ENCODE data around the gene LRRC32. TPM values are rescaled to one million over a fixed set of nuclear protein-coding genes. Genes with fewer than 3 reads are reported as not detected.
A peak's percentile ranks its signal among the peaks of the same experiment; 100 is the strongest.

The LRRC32 gene
- total and polyA plus RNA-seq, 4 experiments from 2014 or later, result 0.38 to 0.56 (median 0.53) TPM; not detected in 1

GRCh38 chr11:76654980-76655379 lies 15.6 kb downstream of the LRRC32 start:
- no peaks in the 10 kb centered on the region for H3K4me1 Mint-ChIP-seq
- H3K4me1 ChIP-seq (ENCODE audit: insufficient read depth, low read length), result no peaks in the 10 kb centered on the region
- H3K9me3 Mint-ChIP-seq, result peaks cover 0 to 2% (median 0%) of the 10 kb centered on the region in 8 donors
- H3K4me3 ChIP-seq (ENCODE audit: low read length in 2 of 2), result no peak overlapping the region
- no peaks in the 10 kb centered on the region for H3K9me3 ChIP-seq (ENCODE audit: control insufficient read depth in 1 of 2, low read length in 2 of 2)
- no peak overlapping the region for H3K27ac ChIP-seq (ENCODE audit: low read depth, low read length)
- H3K27me3 Mint-ChIP-seq, result peaks cover 3 to 4% of the 10 kb centered on the region in 2 donors
- intact Hi-C loops (cut with micrococcal nuclease), result no loop called here
- DNase-seq, result no peak
- no peaks in the 10 kb centered on the region for H3K27me3 ChIP-seq (ENCODE audit: insufficient read depth, low read length)
- H3K27ac Mint-ChIP-seq, result no peak overlapping the region
- CTCF ChIA-PET (ENCODE audit: partially characterized antibody), result no interaction called here
- H3K36me3 ChIP-seq (ENCODE audit: insufficient read depth, low read length), result no peaks in the 10 kb centered on the region
- no peaks in the 10 kb centered on the region for H3K36me3 Mint-ChIP-seq
- H3K4me3 Mint-ChIP-seq, result no peak overlapping the region
- POLR2A ChIA-PET (ENCODE audit: partially characterized antibody), result no interaction called here

- Histone ChIP-seq H3K4me3 (ENCODE audit: low read length in 2 of 2) (no peak overlapping the region), H3K4me1 (ENCODE audit: insufficient read depth, low read length) (no peaks in the 10 kb centered on the region), H3K27me3 (ENCODE audit: insufficient read depth, low read length) (no peaks in the 10 kb centered on the region), H3K36me3 (ENCODE audit: insufficient read depth, low read length) (no peaks in the 10 kb centered on the region), H3K27ac (ENCODE audit: low read depth, low read length) (no peak overlapping the region), H3K9me3 (ENCODE audit: control insufficient read depth in 1 of 2, low read length in 2 of 2) (no peaks in the 10 kb centered on the region)
- H3K9me3 Mint-ChIP-seq, result peaks cover 0 to 2% (median 0%) of the 10 kb centered on the region in 8 donors
- no peak overlapping the region for H3K4me3 Mint-ChIP-seq
- H3K27me3 Mint-ChIP-seq, result peaks cover 3 to 4% of the 10 kb centered on the region in 2 donors
- DNase-seq, result no peak
- intact Hi-C loops (cut with micrococcal nuclease), result no loop called here
- CTCF ChIA-PET (ENCODE audit: partially characterized antibody), result no interaction called here
- no peaks in the 10 kb centered on the region for H3K4me1 Mint-ChIP-seq
- H3K27ac Mint-ChIP-seq, result no peak overlapping the region
- no peaks in the 10 kb centered on the region for H3K36me3 Mint-ChIP-seq
- POLR2A ChIA-PET (ENCODE audit: partially characterized antibody), result no interaction called here
Measured at GRCh38 chr11:76654298-76654851, 16.2 kb downstream of the LRRC32 start.

- POLR2A ChIA-PET (ENCODE audit: partially characterized antibody), result no interaction called here
- Histone ChIP-seq H3K27ac (ENCODE audit: low read depth, low read length) (no peak overlapping the region), H3K4me3 (ENCODE audit: low read length in 2 of 2) (no peak overlapping the region), H3K27me3 (ENCODE audit: insufficient read depth, low read length) (no peaks in the 10 kb centered on the region), H3K36me3 (ENCODE audit: insufficient read depth, low read length) (no peaks in the 10 kb centered on the region), H3K9me3 (ENCODE audit: control insufficient read depth in 1 of 2, low read length in 2 of 2) (no peaks in the 10 kb centered on the region), H3K4me1 (ENCODE audit: insufficient read depth, low read length) (no peaks in the 10 kb centered on the region)
- H3K9me3 Mint-ChIP-seq, result peaks cover 0 to 2% (median 0%) of the 10 kb centered on the region in 8 donors
- intact Hi-C loops (cut with micrococcal nuclease), result no loop called here
- H3K4me1 Mint-ChIP-seq, result no peaks in the 10 kb centered on the region
- no peaks in the 10 kb centered on the region for H3K36me3 Mint-ChIP-seq
- no peak for DNase-seq
- H3K27me3 Mint-ChIP-seq, result peaks cover 3 to 8% of the 10 kb centered on the region in 2 donors
- no peak overlapping the region for H3K4me3 Mint-ChIP-seq
- no peak overlapping the region for H3K27ac Mint-ChIP-seq
- CTCF ChIA-PET (ENCODE audit: partially characterized antibody), result no interaction called here
Measured at GRCh38 chr11:76653674-76654284, 16.8 kb downstream of the LRRC32 start.

GRCh38 chr11:76653012-76653673 lies 17.4 kb downstream of the LRRC32 start:
- no peak overlapping the region for H3K4me3 ChIP-seq (ENCODE audit: low read length in 2 of 2)
- POLR2A ChIA-PET (ENCODE audit: partially characterized antibody), result no interaction called here

GRCh38 chr11:76649851-76650372 lies 20.6 kb downstream of the LRRC32 start:
- no peaks in the 10 kb centered on the region for H3K36me3 Mint-ChIP-seq
- no peak overlapping the region for H3K4me3 Mint-ChIP-seq
- H3K27ac Mint-ChIP-seq, result no peak overlapping the region
- no peak overlapping the region for H3K27ac ChIP-seq (ENCODE audit: low read depth, low read length)
- intact Hi-C loops (cut with micrococcal nuclease), result no loop called here
- DNase-seq, result no peak
- H3K9me3 ChIP-seq (ENCODE audit: control insufficient read depth in 1 of 2, low read length in 2 of 2), result no peaks in the 10 kb centered on the region
- H3K4me3 ChIP-seq (ENCODE audit: low read length in 2 of 2), result no peak overlapping the region
- H3K27me3 ChIP-seq (ENCODE audit: insufficient read depth, low read length), result no peaks in the 10 kb centered on the region
- H3K4me1 Mint-ChIP-seq, result no peaks in the 10 kb centered on the region
- no peaks in the 10 kb centered on the region for H3K36me3 ChIP-seq (ENCODE audit: insufficient read depth, low read length)
- peaks cover 12 to 13% of the 10 kb centered on the region in 2 donors for H3K27me3 Mint-ChIP-seq
- H3K9me3 Mint-ChIP-seq, result peaks cover 0 to 25% (median 14%) of the 10 kb centered on the region in 8 donors
- ChIA-PET CTCF (ENCODE audit: partially characterized antibody) (no interaction called here), POLR2A (ENCODE audit: partially characterized antibody) (no interaction called here)
- H3K4me1 ChIP-seq (ENCODE audit: insufficient read depth, low read length), result no peaks in the 10 kb centered on the region

More at GRCh38 chr11:76653012-76653673, 17.4 kb downstream of the LRRC32 start:
- no peak overlapping the region for H3K27ac ChIP-seq (ENCODE audit: low read depth, low read length)
- H3K36me3 Mint-ChIP-seq, result no peaks in the 10 kb centered on the region
- peak overlapping the region in 1 of 7 donors; percentile 7 for H3K27ac Mint-ChIP-seq
- CTCF ChIA-PET (ENCODE audit: partially characterized antibody), result no interaction called here
- H3K9me3 ChIP-seq (ENCODE audit: control insufficient read depth in 1 of 2, low read length in 2 of 2), result no peaks in the 10 kb centered on the region
- no peak for DNase-seq
- H3K4me3 Mint-ChIP-seq, result no peak overlapping the region
- no peaks in the 10 kb centered on the region for H3K4me1 Mint-ChIP-seq
- H3K36me3 ChIP-seq (ENCODE audit: insufficient read depth, low read length), result no peaks in the 10 kb centered on the region
- H3K9me3 Mint-ChIP-seq, result peaks cover 0 to 3% (median 0%) of the 10 kb centered on the region in 8 donors
- no peaks in the 10 kb centered on the region for H3K4me1 ChIP-seq (ENCODE audit: insufficient read depth, low read length)
- no peaks in the 10 kb centered on the region for H3K27me3 ChIP-seq (ENCODE audit: insufficient read depth, low read length)
- intact Hi-C loops (cut with micrococcal nuclease), result no loop called here
- peaks cover 5 to 8% of the 10 kb centered on the region in 2 donors for H3K27me3 Mint-ChIP-seq

GRCh38 chr11:76649011-76649410 lies 21.5 kb downstream of the LRRC32 start:
- Histone ChIP-seq H3K9me3 (ENCODE audit: control insufficient read depth in 1 of 2, low read length in 2 of 2) (no peaks in the 10 kb centered on the region), H3K27me3 (ENCODE audit: insufficient read depth, low read length) (no peaks in the 10 kb centered on the region), H3K4me1 (ENCODE audit: insufficient read depth, low read length) (no peaks in the 10 kb centered on the region), H3K36me3 (ENCODE audit: insufficient read depth, low read length) (no peaks in the 10 kb centered on the region), H3K27ac (ENCODE audit: low read depth, low read length) (no peak overlapping the region), H3K4me3 (ENCODE audit: low read length in 2 of 2) (no peak overlapping the region)
- Mint-ChIP-seq H3K27me3 (peaks cover 14 to 16% of the 10 kb centered on the region in 2 donors), H3K9me3 (peaks cover 0 to 25% (median 14%) of the 10 kb centered on the region in 8 donors), H3K27ac (no peak overlapping the region), H3K4me1 (no peaks in the 10 kb centered on the region), H3K36me3 (no peaks in the 10 kb centered on the region), H3K4me3 (no peak overlapping the region)
- CTCF ChIA-PET (ENCODE audit: partially characterized antibody), result no interaction called here
- no peak for DNase-seq
- POLR2A ChIA-PET (ENCODE audit: partially characterized antibody), result no interaction called here
- intact Hi-C loops (cut with micrococcal nuclease), result no loop called here

- peaks cover 0 to 25% (median 14%) of the 10 kb centered on the region in 8 donors for H3K9me3 Mint-ChIP-seq
- H3K9me3 ChIP-seq (ENCODE audit: control insufficient read depth in 1 of 2, low read length in 2 of 2), result no peaks in the 10 kb centered on the region
- H3K27me3 ChIP-seq (ENCODE audit: insufficient read depth, low read length), result no peaks in the 10 kb centered on the region
- intact Hi-C loops (cut with micrococcal nuclease), result no loop called here
- H3K27ac ChIP-seq (ENCODE audit: low read depth, low read length), result no peak overlapping the region
- H3K27me3 Mint-ChIP-seq, result peaks cover 18 to 21% of the 10 kb centered on the region in 2 donors
- no peaks in the 10 kb centered on the region for H3K36me3 ChIP-seq (ENCODE audit: insufficient read depth, low read length)
- no peaks in the 10 kb centered on the region for H3K4me1 ChIP-seq (ENCODE audit: insufficient read depth, low read length)
- H3K4me3 Mint-ChIP-seq, result no peak overlapping the region
- no peaks in the 10 kb centered on the region for H3K4me1 Mint-ChIP-seq
- no peak overlapping the region for H3K4me3 ChIP-seq (ENCODE audit: low read length in 2 of 2)
- H3K36me3 Mint-ChIP-seq, result no peaks in the 10 kb centered on the region
- H3K27ac Mint-ChIP-seq, result no peak overlapping the region
- CTCF ChIA-PET (ENCODE audit: partially characterized antibody), result no interaction called here
- POLR2A ChIA-PET (ENCODE audit: partially characterized antibody), result no interaction called here
- DNase-seq, result no peak
Measured at GRCh38 chr11:76648061-76648460, 22.5 kb downstream of the LRRC32 start.

Data from CD4-positive, alpha-beta memory T cell (primary cell).